Measurements from ENCODE around the gene DHRSX. TPM values are rescaled to one million over a fixed set of nuclear protein-coding genes. Genes with fewer than 3 reads are reported as not detected.

Gene DHRSX
- total and polyA plus RNA-seq, 12 donors = 6.4 to 68.6 (median 27.7) TPM

GRCh38 chrX:2401590-2402360 is 99.0 kb downstream of the DHRSX start:
- intact Hi-C loops (cut with DNase I) = no loop called here
- TF ChIP-seq CTCF (IDR thresholded peaks at IDR 0.05) (no peak), POLR2A (IDR thresholded peaks at IDR 0.05) (no peak)
- DNase-seq = no peak
- Histone ChIP-seq H3K4me1 (replicated peaks in 1 of 2) (no peaks in the 10 kb centered on the region), H3K27ac (no peak overlapping the region), H3K9me3 (replicated peaks in 1 of 3) (peaks cover 0 to under 1% (median 0%) of the 10 kb centered on the region in 3 donors), H3K36me3 (replicated peaks in 1 of 2) (no peaks in the 10 kb centered on the region), H3K27me3 (no peaks in the 10 kb centered on the region), H3K4me3 (no peak overlapping the region)
- WGBS, 4 donors = 87 to 91% (median 89%) methylated on average over 21 of the region's 21 CpGs

GRCh38 chrX:2401201-2401589 is 99.6 kb downstream of the DHRSX start:
- WGBS, 4 donors = 94 to 96% (median 94%) methylated on average over 9 of the region's 9 CpGs

GRCh38 chrX:2398064-2398656 is 102.6 kb downstream of the DHRSX start:
- no peak overlapping the region for H3K4me3 ChIP-seq
- DNase-seq = peak in 1 of 7 donors; percentile 12
- no peaks in the 10 kb centered on the region for H3K9me3 ChIP-seq (replicated peaks in 1 of 3)
- no peaks in the 10 kb centered on the region for H3K36me3 ChIP-seq (replicated peaks in 1 of 2)
- TF ChIP-seq POLR2A (IDR thresholded peaks at IDR 0.05) (no peak), CTCF (IDR thresholded peaks at IDR 0.05) (no peak)
- intact Hi-C loops (cut with DNase I) = no loop called here
- 83 to 89% (median 85%) methylated on average over 14 of the region's 14 CpGs for WGBS, 4 donors
- H3K4me1 ChIP-seq (replicated peaks in 1 of 2) = no peaks in the 10 kb centered on the region
- no peaks in the 10 kb centered on the region for H3K27me3 ChIP-seq
- H3K27ac ChIP-seq = no peak overlapping the region

More at GRCh38 chrX:2401201-2401589, 99.6 kb downstream of the DHRSX start:
- no peak for DNase-seq
- Histone ChIP-seq H3K27me3 (no peaks in the 10 kb centered on the region), H3K4me3 (no peak overlapping the region), H3K9me3 (replicated peaks in 1 of 3) (no peaks in the 10 kb centered on the region), H3K27ac (no peak overlapping the region), H3K4me1 (replicated peaks in 1 of 2) (no peaks in the 10 kb centered on the region), H3K36me3 (replicated peaks in 1 of 2) (no peaks in the 10 kb centered on the region)
- intact Hi-C loops (cut with DNase I) = no loop called here
- no peak for TF ChIP-seq CTCF (IDR thresholded peaks at IDR 0.05)
- no peak for TF ChIP-seq POLR2A (IDR thresholded peaks at IDR 0.05)

GRCh38 chrX:2397229-2398063 is 103.3 kb downstream of the DHRSX start:
- intact Hi-C loops (cut with DNase I) = no loop called here
- H3K27ac ChIP-seq = no peak overlapping the region
- 87 to 92% (median 89%) methylated on average over 26 of the region's 26 CpGs for WGBS, 4 donors
- H3K9me3 ChIP-seq (replicated peaks in 1 of 3) = no peaks in the 10 kb centered on the region
- no peaks in the 10 kb centered on the region for H3K36me3 ChIP-seq (replicated peaks in 1 of 2)
- TF ChIP-seq POLR2A (IDR thresholded peaks at IDR 0.05) (no peak), CTCF (IDR thresholded peaks at IDR 0.05) (no peak)
- peak in 1 of 7 donors; percentile 14 for DNase-seq
- H3K27me3 ChIP-seq = no peaks in the 10 kb centered on the region
- H3K4me1 ChIP-seq (replicated peaks in 1 of 2) = no peaks in the 10 kb centered on the region
- no peak overlapping the region for H3K4me3 ChIP-seq

All from adrenal gland (tissue), 12 donors.